Endothelial cell of umbilical vein (primary cell): ENCODE data around the gene UPK3A.

Experiments used
- POLR2A ChIP-seq: IDR thresholded peaks from 2 replicates; pipeline ENCODE4 v1.6.1; 2012; ENCODE audit warnings: low read depth, mild to moderate bottlenecking, control low read depth, low read length
- POLR2AphosphoS5 ChIP-seq: IDR thresholded peaks from 2 replicates; pipeline ENCODE4 v1.6.1; 2012; ENCODE audit warnings: low read depth, mild to moderate bottlenecking, control low read depth, low read length, moderate library complexity; ENCODE audit not compliant: insufficient read depth
- TF ChIP-seq, protein P1 (sequence below), 2 donors: IDR thresholded peaks; 1 replicate in 1 of 2; 2 replicates in 1 of 2; pipeline ENCODE4 v1.5.1; 2011; ENCODE audit warnings: low read length in 2 of 2, mild to moderate bottlenecking in 2 of 2, moderate library complexity in 2 of 2, control low read depth in 1 of 2, inconsistent platforms in 1 of 2, low read depth in 1 of 2; ENCODE audit not compliant: insufficient read depth in 1 of 2; ENCODE audit errors: extremely low read depth in 1 of 2

DNA sequence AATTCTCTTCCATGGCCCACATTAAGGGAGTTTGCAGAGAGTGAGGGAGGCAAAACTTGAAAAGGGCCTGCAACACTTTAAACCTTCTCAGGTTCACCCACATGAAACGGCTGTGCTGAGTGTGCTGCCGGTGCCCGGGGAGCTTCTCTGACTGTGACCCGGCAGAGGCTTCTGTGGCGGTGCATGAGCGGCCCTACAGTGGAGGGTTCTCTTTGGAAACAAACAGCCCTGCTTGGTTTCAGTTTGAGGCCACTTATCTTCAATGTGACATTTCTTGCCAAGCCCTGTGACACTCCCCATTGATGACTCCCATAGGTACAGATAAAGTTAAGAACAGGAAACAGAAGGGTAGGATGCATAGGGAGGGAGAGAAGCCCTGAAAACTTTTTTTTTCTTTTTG, 56.7 kb downstream of the UPK3A start:
- TF ChIP-seq, protein P1, sequence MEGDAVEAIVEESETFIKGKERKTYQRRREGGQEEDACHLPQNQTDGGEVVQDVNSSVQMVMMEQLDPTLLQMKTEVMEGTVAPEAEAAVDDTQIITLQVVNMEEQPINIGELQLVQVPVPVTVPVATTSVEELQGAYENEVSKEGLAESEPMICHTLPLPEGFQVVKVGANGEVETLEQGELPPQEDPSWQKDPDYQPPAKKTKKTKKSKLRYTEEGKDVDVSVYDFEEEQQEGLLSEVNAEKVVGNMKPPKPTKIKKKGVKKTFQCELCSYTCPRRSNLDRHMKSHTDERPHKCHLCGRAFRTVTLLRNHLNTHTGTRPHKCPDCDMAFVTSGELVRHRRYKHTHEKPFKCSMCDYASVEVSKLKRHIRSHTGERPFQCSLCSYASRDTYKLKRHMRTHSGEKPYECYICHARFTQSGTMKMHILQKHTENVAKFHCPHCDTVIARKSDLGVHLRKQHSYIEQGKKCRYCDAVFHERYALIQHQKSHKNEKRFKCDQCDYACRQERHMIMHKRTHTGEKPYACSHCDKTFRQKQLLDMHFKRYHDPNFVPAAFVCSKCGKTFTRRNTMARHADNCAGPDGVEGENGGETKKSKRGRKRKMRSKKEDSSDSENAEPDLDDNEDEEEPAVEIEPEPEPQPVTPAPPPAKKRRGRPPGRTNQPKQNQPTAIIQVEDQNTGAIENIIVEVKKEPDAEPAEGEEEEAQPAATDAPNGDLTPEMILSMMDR (IDR thresholded peaks at IDR 0.05; ENCODE audit: extremely low read depth in 1 of 2, insufficient read depth in 1 of 2, low read depth in 1 of 2, low read length in 2 of 2), result no peak
- TF ChIP-seq POLR2A (no peak), POLR2AphosphoS5 (no peak)
